ENCODE data around the gene SRPRB. TPM values are rescaled to one million over a fixed set of nuclear protein-coding genes. Genes with fewer than 3 reads are reported as not detected.

SRPRB gene
- 59.9 and 76.4 TPM in 2 replicates for total RNA-seq

GRCh38 chr3:133805702-133806475, at the start of gene SRPRB:
TSS of gene SRPRB (plus strand) at chr3:133805815. CDS start at chr3:133805849, 34 bp downstream.

Other genes starting within 250 kb of the SRPRB start
- 189 and 238 TPM in 2 replicates for gene CDV3, start 232.1 kb upstream of the SRPRB start, total RNA-seq
- 16.2 and 19.8 TPM in 2 replicates for gene TOPBP1, start 143.9 kb upstream of the SRPRB start, total RNA-seq
- under 0.01 TPM in 2 replicates for gene TF, start 59.4 kb upstream of the SRPRB start, total RNA-seq
- gene RAB6B, start 90.1 kb downstream of the SRPRB start, total RNA-seq = under 0.01 and 0.96 TPM in 2 replicates
- gene SLCO2A1, start 224.1 kb downstream of the SRPRB start, total RNA-seq = 0.24 TPM in 1 of 2 replicates, not detected in the other

All from tracheal epithelial cell (primary cell).